Neuronal stem cell (in vitro differentiated cells): ENCODE data around the gene LDB2.

Experiments
- DNase-seq: peaks from one replicate; pipeline ENCODE4 v3.0.0-alpha.2; 2013; ENCODE audit warnings: low spot score
- H2AFZ ChIP-seq: one replicate; pipeline ENCODE4 v1.6.1; 2013; ENCODE audit warnings: mild to moderate bottlenecking, low read length, inconsistent platforms
- H2AK5ac ChIP-seq: 2 replicates; pipeline ENCODE4 v1.6.1; 2013; ENCODE audit warnings: low read depth, mild to moderate bottlenecking, inconsistent platforms, low read length, moderate library complexity, mixed read lengths
- H2BK120ac ChIP-seq: 2 replicates; pipeline ENCODE4 v1.6.1; 2013; ENCODE audit warnings: low read depth, mild to moderate bottlenecking, inconsistent platforms, low read length, moderate library complexity, mixed read lengths
- H2BK12ac ChIP-seq: one replicate; pipeline ENCODE4 v1.6.1; 2013; ENCODE audit warnings: low read length, inconsistent platforms
- H2BK15ac ChIP-seq: 2 replicates; pipeline ENCODE4 v1.6.1; 2013; ENCODE audit warnings: mild to moderate bottlenecking, low read length, inconsistent platforms, mixed read lengths
- H2BK5ac ChIP-seq: one replicate; pipeline ENCODE4 v1.6.1; 2013; ENCODE audit warnings: inconsistent platforms, mild to moderate bottlenecking, low read length, moderate library complexity
- H3K14ac ChIP-seq: one replicate; pipeline ENCODE4 v1.6.1; 2013; ENCODE audit warnings: low read length, inconsistent platforms
- H3K18ac ChIP-seq: 2 replicates; pipeline ENCODE4 v1.6.1; 2013; ENCODE audit warnings: low read length, inconsistent platforms
- H3K23ac ChIP-seq: 2 replicates; pipeline ENCODE4 v1.6.1; 2013; ENCODE audit warnings: low read depth, mild to moderate bottlenecking, mixed read lengths, low read length, inconsistent platforms; ENCODE audit not compliant: poor library complexity
- H3K27ac ChIP-seq: replicated peaks from 3 replicates; pipeline ENCODE4 v1.5.1; 2013; ENCODE audit warnings: low read length, inconsistent platforms
- H3K27me3 ChIP-seq, 3 experiments: 2 replicates each; pipeline ENCODE4 v1.6.1; 2013; ENCODE audit warnings: low read length in 3 of 3, mild to moderate bottlenecking in 2 of 3, inconsistent platforms in 1 of 3, low read depth in 1 of 3, mixed read lengths in 1 of 3, moderate library complexity in 1 of 3; ENCODE audit not compliant: control insufficient read depth in 3 of 3, insufficient read depth in 3 of 3
- H3K36me3 ChIP-seq, 2 donors: replicated peaks in 1 of 2; 2 replicates each; pipeline ENCODE4 v1.6.1; 2013; ENCODE audit warnings: low read length in 2 of 2; ENCODE audit not compliant: control insufficient read depth in 2 of 2, insufficient read depth in 2 of 2
- H3K4ac ChIP-seq: 2 replicates; pipeline ENCODE4 v1.6.1; 2013; ENCODE audit warnings: inconsistent platforms, mild to moderate bottlenecking, low read length, moderate library complexity
- H3K4me1 ChIP-seq, 2 donors: 1 replicate in 1 of 2; 2 replicates in 1 of 2; pipeline ENCODE4 v1.6.1; 2013; ENCODE audit warnings: low read length in 2 of 2, low read depth in 1 of 2; ENCODE audit not compliant: control insufficient read depth in 2 of 2, insufficient read depth in 1 of 2
- H3K4me2 ChIP-seq: one replicate; pipeline ENCODE4 v1.6.1; 2013; ENCODE audit warnings: mild to moderate bottlenecking, low read length, inconsistent platforms; ENCODE audit not compliant: insufficient read depth, poor library complexity, severe bottlenecking
- H3K4me3 ChIP-seq, 2 donors: 2 replicates each; pipeline ENCODE4 v1.5.1; 2013; ENCODE audit warnings: low read length in 2 of 2, mild to moderate bottlenecking in 2 of 2, inconsistent platforms in 1 of 2, moderate library complexity in 1 of 2
- H3K79me1 ChIP-seq: one replicate; pipeline ENCODE4 v1.6.1; 2013; ENCODE audit warnings: low read depth, mild to moderate bottlenecking, inconsistent platforms, low read length, moderate library complexity
- H3K9ac ChIP-seq: one replicate; pipeline ENCODE4 v1.6.1; 2013; ENCODE audit warnings: mild to moderate bottlenecking, low read depth, low read length, inconsistent platforms; ENCODE audit not compliant: poor library complexity
- H3K9me3 ChIP-seq, 2 donors: replicated peaks in 1 of 2; 2 replicates each; pipeline versions ENCODE3 to v1.6.1; 2013; ENCODE audit warnings: low read length in 2 of 2, mild to moderate bottlenecking in 2 of 2, inconsistent platforms in 1 of 2, low read depth in 1 of 2, mixed read lengths in 1 of 2, moderate library complexity in 1 of 2; ENCODE audit not compliant: control insufficient read depth in 2 of 2, insufficient read depth in 1 of 2
- H4K8ac ChIP-seq: one replicate; pipeline ENCODE4 v1.6.1; 2013; ENCODE audit warnings: low read depth, mild to moderate bottlenecking, inconsistent platforms, low read length, moderate library complexity
- H4K91ac ChIP-seq: one replicate; pipeline ENCODE4 v1.6.1; 2013; ENCODE audit warnings: low read length, low read depth, mild to moderate bottlenecking, inconsistent platforms; ENCODE audit not compliant: poor library complexity
- WGBS, 2 donors: extraction: QIAGEN DNeasy Blood & Tissue Kit; methylation state at CpG; one replicate each; pipeline ENCODE4 v1.1.7; 2013; ENCODE audit warnings: missing lambda C conversion rate in 2 of 2, mixed read lengths in 1 of 2; ENCODE audit not compliant: insufficient read length in 2 of 2, insufficient replicate concordance in 1 of 2; ENCODE audit errors: extremely low coverage in 2 of 2; 5-methylcytosine and 5-hydroxymethylcytosine counted together

LDB2 gene

DNA sequence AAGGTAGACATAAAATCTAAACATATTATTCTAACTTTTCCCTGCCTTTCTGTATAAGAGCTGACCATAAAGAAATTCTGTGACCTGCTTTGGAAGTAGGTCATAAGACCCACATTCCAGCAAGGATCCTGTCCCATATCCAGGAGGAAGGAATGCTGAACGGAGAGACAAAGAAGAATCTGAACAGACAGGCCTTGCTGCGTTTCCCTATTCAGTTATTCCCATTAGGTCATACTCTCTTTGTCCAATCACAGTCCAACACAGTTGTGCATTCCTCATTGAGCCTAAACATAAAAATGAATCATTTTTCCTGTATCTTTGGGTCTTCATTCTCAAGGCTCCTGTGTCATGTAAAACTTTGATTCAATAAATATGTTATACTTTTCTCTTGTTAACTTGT lies 384.6 kb downstream of the LDB2 start:
- Histone ChIP-seq H3K4me3 (no peak overlapping the region), H2BK120ac (no peak overlapping the region), H3K23ac (no peak overlapping the region), H3K36me3 (no peaks in the 10 kb centered on the region), H4K8ac (no peak overlapping the region), H3K9ac (no peak overlapping the region), H3K79me1 (no peaks in the 10 kb centered on the region), H3K4ac (no peak overlapping the region), H3K27me3 (no peaks in the 10 kb centered on the region), H2BK5ac (no peak overlapping the region), H2AK5ac (no peak overlapping the region), H3K9me3 (peaks cover 6 to 12% of the 10 kb centered on the region in 2 donors), H2BK12ac (no peak overlapping the region), H4K91ac (no peak overlapping the region), H3K4me2 (no peak overlapping the region), H2BK15ac (no peak overlapping the region), H3K4me1 (peaks cover 0 to 1% of the 10 kb centered on the region in 2 donors), H3K14ac (no peak overlapping the region), H3K18ac (no peak overlapping the region), H3K27ac (no peak overlapping the region), H2AFZ (no peak overlapping the region)
- WGBS, 2 donors: no CpG with 5 or more reads among the region's 2 CpGs
- no peak for DNase-seq

DNA sequence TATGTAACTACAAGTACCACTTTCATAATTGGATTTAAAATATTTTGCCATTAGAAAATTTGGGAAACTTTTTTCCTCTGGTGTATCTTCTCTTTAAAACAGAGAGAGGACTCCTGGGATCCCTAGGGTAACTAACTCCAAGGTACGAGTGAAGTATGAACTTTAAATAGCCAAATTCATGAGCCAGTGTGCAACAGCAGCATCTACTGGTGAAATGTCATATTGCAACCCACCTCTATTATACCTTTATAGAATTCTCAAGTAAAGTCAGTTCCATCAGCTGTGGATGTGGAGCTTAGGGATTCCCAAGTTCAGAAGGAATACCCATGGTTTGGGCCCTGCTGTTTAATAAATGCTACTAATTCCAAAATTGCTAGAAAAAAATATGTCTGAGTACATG lies 389.5 kb downstream of the LDB2 start:
- no peak overlapping the region for H3K4me2 ChIP-seq

DNA sequence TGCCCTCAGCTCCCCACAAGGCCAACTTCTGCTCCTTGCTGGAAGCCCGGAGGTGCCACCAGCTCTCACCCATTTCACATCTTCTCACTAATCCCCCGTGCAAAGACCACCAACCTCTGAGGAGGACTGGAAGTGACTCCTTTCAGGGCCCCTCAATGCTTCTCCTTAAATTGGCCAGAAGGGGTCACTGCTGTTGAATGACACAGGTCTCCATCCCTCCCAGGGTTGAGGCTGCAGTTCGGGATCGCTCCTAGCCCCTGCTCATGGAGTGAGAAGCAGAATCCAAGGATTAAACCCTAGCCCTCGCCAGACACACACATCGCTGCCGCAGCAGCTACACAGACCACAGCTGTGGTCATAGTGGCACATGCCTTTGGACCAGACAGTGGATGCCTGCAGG lies 392.7 kb downstream of the LDB2 start:
- Histone ChIP-seq H2AFZ (no peak overlapping the region), H2BK120ac (no peak overlapping the region), H2AK5ac (no peak overlapping the region), H3K27ac (no peak overlapping the region), H2BK12ac (no peak overlapping the region), H3K9me3 (peaks cover 6 to 12% of the 10 kb centered on the region in 2 donors), H3K23ac (no peak overlapping the region), H3K4me2 (no peak overlapping the region), H3K18ac (no peak overlapping the region), H3K4ac (no peak overlapping the region), H3K9ac (no peak overlapping the region), H3K36me3 (no peaks in the 10 kb centered on the region), H3K79me1 (no peaks in the 10 kb centered on the region), H2BK5ac (no peak overlapping the region), H3K27me3 (no peaks in the 10 kb centered on the region), H4K91ac (no peak overlapping the region), H4K8ac (no peak overlapping the region), H3K14ac (no peak overlapping the region), H3K4me1 (peaks cover 0 to 3% of the 10 kb centered on the region in 2 donors), H3K4me3 (no peak overlapping the region), H2BK15ac (no peak overlapping the region)
- WGBS, 2 donors: no CpG with 5 or more reads among the region's 7 CpGs
- peak; percentile 38 for DNase-seq

More for the DNA sequence above, 389.5 kb downstream of the LDB2 start:
- H2BK5ac ChIP-seq: no peak overlapping the region
- no peak overlapping the region for H3K23ac ChIP-seq
- no peak overlapping the region for H2AK5ac ChIP-seq
- H3K4me1 ChIP-seq: peaks cover 0 to 4% of the 10 kb centered on the region in 2 donors
- DNase-seq: no peak
- H3K9me3 ChIP-seq: peaks cover 6 to 12% of the 10 kb centered on the region in 2 donors
- H3K27me3 ChIP-seq: no peaks in the 10 kb centered on the region
- H2AFZ ChIP-seq: no peak overlapping the region
- H3K9ac ChIP-seq: no peak overlapping the region
- H3K4me3 ChIP-seq: no peak overlapping the region
- H3K4ac ChIP-seq: no peak overlapping the region
- no peak overlapping the region for H4K91ac ChIP-seq
- no peak overlapping the region for H2BK15ac ChIP-seq
- no CpG with 5 or more reads among the region's 1 CpG for WGBS, 2 donors
- H3K14ac ChIP-seq: no peak overlapping the region
- H2BK120ac ChIP-seq: no peak overlapping the region
- H2BK12ac ChIP-seq: no peak overlapping the region
- H4K8ac ChIP-seq: no peak overlapping the region
- H3K79me1 ChIP-seq: no peaks in the 10 kb centered on the region
- H3K27ac ChIP-seq: no peak overlapping the region
- no peaks in the 10 kb centered on the region for H3K36me3 ChIP-seq
- no peak overlapping the region for H3K18ac ChIP-seq

DNA sequence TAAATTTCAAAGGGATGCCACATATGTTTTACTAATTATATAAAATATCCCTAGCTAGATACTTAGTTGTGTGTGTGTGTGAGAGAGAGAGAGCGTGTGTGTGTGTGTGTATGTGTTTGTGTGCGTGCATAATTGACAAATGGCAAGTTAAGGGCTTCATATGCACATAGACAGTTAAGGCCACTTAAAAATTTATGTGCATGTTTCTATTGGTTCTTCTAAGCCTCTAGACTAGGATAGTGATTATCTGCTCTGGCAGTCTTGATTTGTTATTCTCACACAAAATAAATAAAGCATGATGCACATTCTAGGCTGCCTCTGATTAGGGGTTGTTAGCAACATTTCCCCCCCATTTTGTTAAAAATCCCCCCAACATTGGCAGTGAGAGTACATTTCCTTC lies 393.2 kb downstream of the LDB2 start:
- WGBS, 2 donors: 100% methylated on average over 1 of the region's 2 CpGs; no CpG with 5 or more reads in 1 of the 2 donors
- peaks cover 0 to 3% of the 10 kb centered on the region in 2 donors for H3K4me1 ChIP-seq
- H3K36me3 ChIP-seq: no peaks in the 10 kb centered on the region
- no peak overlapping the region for H2BK15ac ChIP-seq
- no peak overlapping the region for H2BK12ac ChIP-seq
- no peak overlapping the region for H2BK5ac ChIP-seq
- no peaks in the 10 kb centered on the region for H3K79me1 ChIP-seq
- no peak overlapping the region for H2BK120ac ChIP-seq
- no peak overlapping the region for H2AK5ac ChIP-seq
- no peaks in the 10 kb centered on the region for H3K27me3 ChIP-seq
- no peak overlapping the region for H3K27ac ChIP-seq
- no peak overlapping the region for H3K4me2 ChIP-seq
- H4K91ac ChIP-seq: no peak overlapping the region
- no peak overlapping the region for H4K8ac ChIP-seq
- H3K14ac ChIP-seq: no peak overlapping the region
- DNase-seq: no peak
- no peak overlapping the region for H3K4me3 ChIP-seq
- H3K9ac ChIP-seq: no peak overlapping the region
- peaks cover 6 to 11% of the 10 kb centered on the region in 2 donors for H3K9me3 ChIP-seq
- H3K23ac ChIP-seq: no peak overlapping the region
- no peak overlapping the region for H3K4ac ChIP-seq
- H2AFZ ChIP-seq: no peak overlapping the region
- H3K18ac ChIP-seq: no peak overlapping the region
